Neural cell (in vitro differentiated cells): ENCODE results near the gene MGST3. TPM values are rescaled to one million over a fixed set of nuclear protein-coding genes. Genes with fewer than 3 reads are reported as not detected.

Experiments used
- H2AFZ ChIP-seq: fragments of 200-600, 300-800 bp; sonication (generic), shearing (Covaris generic); 2 replicates; pipeline ENCODE4 v1.6.0; 2014; ENCODE audit warnings: low read depth, mild to moderate bottlenecking, antibody characterized with exemption, low read length, moderate library complexity
- H3F3A ChIP-seq: fragments of 200-600 bp; shearing (Covaris generic); 2 replicates; pipeline ENCODE4 v1.6.1; 2016; ENCODE audit warnings: mild to moderate bottlenecking, moderate library complexity, mixed read lengths, antibody characterized with exemption, low read length; ENCODE audit not compliant: insufficient read depth, poor library complexity, severe bottlenecking
- H3K27ac ChIP-seq: fragments of 200-600, 300-800 bp; sonication (generic), shearing (Covaris generic); 2 replicates; pipeline ENCODE4 v1.5.1; 2014; ENCODE audit warnings: mild to moderate bottlenecking, low read length, moderate library complexity
- H3K27me3 ChIP-seq: fragments of 300-800, 200-600 bp; sonication (generic), shearing (Covaris generic); 2 replicates; pipeline ENCODE4 v1.6.0; 2014; ENCODE audit warnings: mild to moderate bottlenecking, low read depth, low read length, moderate library complexity; ENCODE audit not compliant: insufficient read depth
- H3K36me3 ChIP-seq: fragments of 300-800, 200-600 bp; sonication (generic), shearing (Covaris generic); 2 replicates; pipeline ENCODE4 v1.5.1; 2014; ENCODE audit warnings: mild to moderate bottlenecking, antibody characterized with exemption, low read length, moderate library complexity; ENCODE audit not compliant: insufficient read depth
- H3K4me2 ChIP-seq: fragments of 300-800, 200-600 bp; sonication (generic), shearing (Covaris generic); 2 replicates; pipeline ENCODE4 v1.6.0; 2014; ENCODE audit warnings: mild to moderate bottlenecking, low read length
- H3K4me3 ChIP-seq: fragments of 300-800, 200-600 bp; sonication (generic), shearing (Covaris generic); 2 replicates; pipeline ENCODE4 v1.5.1; 2014; ENCODE audit warnings: mild to moderate bottlenecking, low read length, moderate library complexity
- H3K79me2 ChIP-seq: fragments of 200-600 bp; shearing (Covaris generic); replicated peaks from 2 replicates; pipeline ENCODE4 v1.6.0; 2014; ENCODE audit warnings: mild to moderate bottlenecking, low read length, moderate library complexity; ENCODE audit not compliant: insufficient read depth
- H3K9ac ChIP-seq: fragments of 300-800, 200-600 bp; sonication (generic), shearing (Covaris generic); 2 replicates; pipeline ENCODE4 v1.6.1; 2016; ENCODE audit warnings: mild to moderate bottlenecking, low read length, mixed read lengths
- H3K9me2 ChIP-seq: fragments of 200-600 bp; shearing (Covaris generic); 2 replicates; pipeline ENCODE4 v1.6.1; 2016; ENCODE audit warnings: mild to moderate bottlenecking, low read length, mixed read lengths; ENCODE audit not compliant: insufficient read depth
- H3K9me3 ChIP-seq: fragments of 200-600, 300-800 bp; sonication (generic), shearing (Covaris generic); 2 replicates; pipeline ENCODE4 v1.6.1; 2016; ENCODE audit warnings: mild to moderate bottlenecking, mixed run types, low read length, moderate library complexity, mixed read lengths
- H4K20me1 ChIP-seq: fragments of 200-600 bp; shearing (Covaris generic); 2 replicates; pipeline ENCODE4 v1.6.1; 2016; ENCODE audit warnings: mild to moderate bottlenecking, mixed run types; ENCODE audit not compliant: insufficient read depth
- EP300 ChIP-seq: fragments of 450-650 bp; conservative IDR thresholded peaks from 2 replicates; pipeline ENCODE4 v1.6.1; 2014; ENCODE audit warnings: antibody characterized with exemption, mild to moderate bottlenecking, moderate library complexity; ENCODE audit not compliant: poor library complexity, severe bottlenecking
- EZH2 ChIP-seq: fragments of 200-600, 300-800 bp; shearing (Covaris generic), sonication (generic); IDR thresholded peaks from 2 replicates; pipeline ENCODE4 v1.6.1; 2014; ENCODE audit warnings: antibody characterized with exemption, low read length, borderline replicate concordance, mild to moderate bottlenecking; ENCODE audit not compliant: insufficient read depth, poor library complexity, severe bottlenecking
- MXI1 ChIP-seq: fragments of 450-650 bp; conservative IDR thresholded peaks from 2 replicates; pipeline ENCODE4 v1.6.1; 2014; ENCODE audit warnings: antibody characterized with exemption, mild to moderate bottlenecking; ENCODE audit not compliant: poor library complexity, severe bottlenecking
- POLR2AphosphoS5 ChIP-seq: IDR thresholded peaks from 2 replicates; pipeline ENCODE4 v1.6.1; 2012
- RAD21 ChIP-seq: fragments of 450-650 bp; conservative IDR thresholded peaks from 2 replicates; pipeline ENCODE4 v1.6.1; 2014; ENCODE audit warnings: antibody characterized with exemption, mild to moderate bottlenecking, moderate library complexity
- REST ChIP-seq: IDR thresholded peaks from 2 replicates; pipeline ENCODE4 v1.6.1; 2012; ENCODE audit warnings: borderline replicate concordance
- SMC3 ChIP-seq: fragments of 450-650 bp; conservative IDR thresholded peaks from 2 replicates; pipeline ENCODE4 v1.6.1; 2014; ENCODE audit warnings: antibody characterized with exemption, mild to moderate bottlenecking, moderate library complexity; ENCODE audit not compliant: poor library complexity
- TAF1 ChIP-seq: IDR thresholded peaks from 2 replicates; pipeline ENCODE4 v1.6.1; 2012; ENCODE audit warnings: low read depth
- polyA plus RNA-seq: library from polyadenylated mRNA; depleted of rRNA; stranded (reverse); fragments of >200 nt; gene quantifications from 2 replicates; pipeline ENCODE4 v1.2.3, GENCODE V29; 2014
- TF ChIP-seq, protein P1 (sequence below): fragments of 450-650 bp; IDR thresholded peaks from 2 replicates; pipeline ENCODE4 v1.5.1; 2014; ENCODE audit warnings: antibody characterized with exemption, mild to moderate bottlenecking, moderate library complexity; ENCODE audit not compliant: poor library complexity, severe bottlenecking

The MGST3 gene
- polyA plus RNA-seq, 1 donor from 2014 or later: 219 TPM

- no peaks in the 10 kb centered on the region for H4K20me1 ChIP-seq
- TF ChIP-seq EP300: no peak
- TF ChIP-seq SMC3: peak; percentile 55
- peak; percentile 78 for TF ChIP-seq MXI1
- no peak for TF ChIP-seq EZH2
- no peak for TF ChIP-seq RAD21
- peak; percentile 58 for TF ChIP-seq REST
- TF ChIP-seq, protein P1, sequence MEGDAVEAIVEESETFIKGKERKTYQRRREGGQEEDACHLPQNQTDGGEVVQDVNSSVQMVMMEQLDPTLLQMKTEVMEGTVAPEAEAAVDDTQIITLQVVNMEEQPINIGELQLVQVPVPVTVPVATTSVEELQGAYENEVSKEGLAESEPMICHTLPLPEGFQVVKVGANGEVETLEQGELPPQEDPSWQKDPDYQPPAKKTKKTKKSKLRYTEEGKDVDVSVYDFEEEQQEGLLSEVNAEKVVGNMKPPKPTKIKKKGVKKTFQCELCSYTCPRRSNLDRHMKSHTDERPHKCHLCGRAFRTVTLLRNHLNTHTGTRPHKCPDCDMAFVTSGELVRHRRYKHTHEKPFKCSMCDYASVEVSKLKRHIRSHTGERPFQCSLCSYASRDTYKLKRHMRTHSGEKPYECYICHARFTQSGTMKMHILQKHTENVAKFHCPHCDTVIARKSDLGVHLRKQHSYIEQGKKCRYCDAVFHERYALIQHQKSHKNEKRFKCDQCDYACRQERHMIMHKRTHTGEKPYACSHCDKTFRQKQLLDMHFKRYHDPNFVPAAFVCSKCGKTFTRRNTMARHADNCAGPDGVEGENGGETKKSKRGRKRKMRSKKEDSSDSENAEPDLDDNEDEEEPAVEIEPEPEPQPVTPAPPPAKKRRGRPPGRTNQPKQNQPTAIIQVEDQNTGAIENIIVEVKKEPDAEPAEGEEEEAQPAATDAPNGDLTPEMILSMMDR: peak; percentile 69
- TF ChIP-seq TAF1: peak; percentile 67
- TF ChIP-seq POLR2AphosphoS5: peak; percentile 74
- no peaks in the 10 kb centered on the region for H3F3A ChIP-seq
- no peaks in the 10 kb centered on the region for H3K27me3 ChIP-seq
- H3K4me2 ChIP-seq: peak within 1 kb of the TSS; percentile 63
- peak within 1 kb of the TSS; percentile 83 for H3K27ac ChIP-seq
- peak within 1 kb of the TSS; percentile 85 for H3K9ac ChIP-seq
- H3K4me3 ChIP-seq: peak within 1 kb of the TSS; percentile 98
- H3K9me2 ChIP-seq: no peaks in the 10 kb centered on the region
- H3K9me3 ChIP-seq: no peaks in the 10 kb centered on the region
- peak within 1 kb of the TSS; percentile 93 for H2AFZ ChIP-seq
- H3K36me3 ChIP-seq: no peaks in the 10 kb centered on the region
- peaks cover 16% of the 10 kb centered on the region for H3K79me2 ChIP-seq
Measured at GRCh38 chr1:165697881-165698760, 67.1 kb downstream of the MGST3 start, which contains the start of gene ALDH9A1. TSS of gene ALDH9A1 (minus strand) at chr1:165698562. CDS start at chr1:165698558, 4 bp downstream.

GRCh38 chr1:165698761-165699052, 67.7 kb downstream of the MGST3 start:
- Histone ChIP-seq H3K4me3 (peak overlapping the region; percentile 98), H3K9me2 (no peaks in the 10 kb centered on the region), H3K79me2 (peaks cover 16% of the 10 kb centered on the region), H3F3A (no peaks in the 10 kb centered on the region), H3K36me3 (no peaks in the 10 kb centered on the region), H3K9me3 (no peaks in the 10 kb centered on the region), H4K20me1 (no peaks in the 10 kb centered on the region), H3K4me2 (peak overlapping the region; percentile 63), H3K9ac (peak overlapping the region; percentile 85), H2AFZ (peak overlapping the region; percentile 93), H3K27me3 (no peaks in the 10 kb centered on the region), H3K27ac (peak overlapping the region; percentile 83)
- TF ChIP-seq RAD21: no peak
- TF ChIP-seq REST: no peak
- TF ChIP-seq EP300: no peak
- no peak for TF ChIP-seq EZH2
- TF ChIP-seq, protein P1: no peak
